ENCODE data around the gene KCNB1.

Gene KCNB1

DNA sequence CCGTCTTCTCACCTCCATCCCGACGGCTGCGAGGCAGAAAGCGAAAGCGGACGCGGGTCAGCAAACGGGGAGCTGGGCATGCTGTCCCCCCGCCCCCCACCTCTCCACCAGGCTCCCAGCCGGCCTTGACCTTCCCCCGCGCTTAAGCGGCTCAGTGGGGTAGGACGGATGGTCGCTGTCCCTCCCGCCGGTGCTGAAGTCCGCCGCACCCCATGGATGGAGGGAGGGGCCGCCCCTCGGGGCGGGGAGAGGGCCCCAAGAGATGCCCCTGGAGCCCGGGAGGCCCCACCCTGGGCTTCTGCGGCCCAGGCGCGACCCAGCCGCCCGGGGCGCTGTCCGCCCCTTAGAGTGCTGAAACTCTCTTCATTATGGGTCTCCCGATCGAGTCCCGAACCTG is at the start of gene KCNB1:
Gene KCNB1 (minus strand): TSS at position 48 of the 397 bp plus-strand sequence. CDS start 188 bp downstream, outside the sequence.
- DNase-seq = peak in 27 of 51 donors; percentile 4 to 51 (median 17)

DNA sequence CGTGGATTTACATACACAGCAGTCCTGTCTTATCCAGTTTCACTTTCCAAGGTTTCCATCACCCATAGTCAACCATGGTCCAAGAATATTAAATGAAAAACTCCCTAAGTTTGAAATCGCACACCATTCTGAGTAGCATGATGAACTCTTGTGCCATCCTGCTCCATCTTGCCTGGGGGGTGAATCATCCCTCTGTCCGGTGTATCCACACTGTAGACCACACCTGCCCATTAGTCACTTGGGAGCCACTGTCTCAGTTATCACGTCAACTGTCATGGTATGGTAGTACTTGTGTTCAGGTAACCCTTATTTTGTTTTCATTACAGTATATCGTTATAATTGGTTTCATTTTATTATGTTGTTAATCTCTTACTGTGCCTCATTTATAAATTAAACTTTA is 47.0 kb upstream of the KCNB1 start:
- DNase-seq = no peak

- DNase-seq = no peak
These were observed 44.1 kb upstream of the KCNB1 start for GRCh38 chr20:49526568-49526967.

DNA sequence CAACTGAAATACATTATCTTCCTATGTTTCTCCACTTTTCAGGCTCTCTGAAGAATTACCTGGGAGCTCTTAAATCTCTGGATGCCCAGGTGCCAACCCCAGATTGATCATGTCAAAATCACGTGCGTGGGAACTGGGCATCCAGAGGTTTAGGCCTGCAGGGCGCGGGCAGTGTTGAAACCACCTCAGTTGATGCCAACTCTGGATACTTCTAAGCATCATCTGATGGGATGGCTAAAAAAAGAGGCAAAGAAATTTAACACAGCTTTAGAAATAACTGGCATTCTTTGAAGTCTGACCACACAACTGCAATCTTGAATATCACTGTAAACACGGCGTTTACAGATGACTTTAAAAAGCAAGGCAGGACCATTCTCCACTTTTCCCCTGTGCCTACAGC is 43.6 kb upstream of the KCNB1 start:
- DNase-seq = no peak

- no peak for DNase-seq
These were observed 41.4 kb upstream of the KCNB1 start for GRCh38 chr20:49523767-49524360.

DNA sequence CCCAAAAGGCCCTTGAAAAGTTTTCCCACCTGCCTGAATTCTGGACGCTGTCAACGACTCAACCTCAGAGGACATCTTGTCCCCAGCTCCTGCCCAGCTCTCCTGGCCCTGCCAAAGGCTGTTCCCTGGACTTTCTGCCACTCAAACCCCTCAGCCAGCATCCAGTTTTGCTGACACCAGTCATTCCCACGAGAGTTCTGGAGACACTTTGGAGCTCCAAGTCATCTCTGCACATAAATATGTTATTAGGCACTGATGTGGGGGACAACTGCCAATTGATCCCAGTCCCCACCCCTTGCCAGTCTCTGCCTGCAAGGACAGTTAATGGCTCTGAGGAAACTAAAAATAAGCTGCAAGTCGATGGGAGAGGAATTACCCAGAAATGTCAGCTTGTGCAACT is 38.9 kb upstream of the KCNB1 start:
- DNase-seq = no peak

DNA sequence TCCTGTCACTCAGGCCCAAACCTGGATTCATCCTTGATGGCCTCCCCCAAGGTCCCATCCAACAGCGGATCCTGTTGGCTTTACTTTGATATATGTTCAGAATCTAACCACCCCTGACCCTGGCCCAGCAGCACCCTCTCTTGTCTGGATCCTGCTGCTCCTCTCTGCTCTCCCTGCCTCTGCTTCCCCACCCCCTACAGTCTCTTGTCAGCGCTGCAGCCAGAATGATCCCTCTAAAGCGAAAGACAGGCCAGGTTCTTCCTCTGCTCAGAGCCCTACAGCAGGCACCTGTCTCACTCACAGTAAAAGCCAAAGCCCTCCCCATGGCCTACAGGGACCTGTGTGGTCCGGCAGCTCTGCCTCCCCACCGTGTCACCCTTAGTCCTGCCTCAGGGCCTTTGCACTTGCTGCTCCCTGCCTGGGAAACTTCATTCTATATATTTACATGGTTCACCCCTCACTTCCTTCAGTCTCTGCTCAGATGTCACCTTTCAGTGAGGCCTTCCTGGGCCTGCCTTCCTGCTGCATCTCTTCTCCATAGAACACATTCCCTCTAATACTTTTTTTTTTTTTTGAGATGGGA is 37.4 kb upstream of the KCNB1 start:
- no peak for DNase-seq

DNA sequence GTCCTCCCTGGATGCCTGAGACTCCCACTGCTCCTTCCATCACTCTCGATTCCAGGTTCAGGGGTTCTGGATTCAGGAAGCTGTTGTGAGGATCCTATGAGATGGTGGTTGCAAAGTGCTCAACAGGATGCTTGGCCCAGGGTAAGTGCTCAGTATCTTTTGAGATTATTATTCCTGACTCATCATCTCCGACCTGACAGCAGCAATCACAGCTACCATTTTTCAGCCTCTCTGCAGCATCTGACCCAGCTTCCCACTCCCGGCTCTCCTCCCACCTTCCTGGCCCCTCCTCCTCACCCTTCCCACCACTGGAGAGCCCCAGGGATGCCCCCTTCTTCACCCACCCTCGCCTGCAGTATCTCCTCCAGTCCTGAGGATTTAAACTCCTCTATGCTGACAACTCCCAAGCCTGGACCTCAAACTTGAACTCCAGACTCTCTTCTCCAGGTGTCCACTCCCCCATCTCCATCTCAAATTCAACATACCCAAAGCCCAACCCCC is 36.8 kb upstream of the KCNB1 start:
- no peak for DNase-seq

DNA sequence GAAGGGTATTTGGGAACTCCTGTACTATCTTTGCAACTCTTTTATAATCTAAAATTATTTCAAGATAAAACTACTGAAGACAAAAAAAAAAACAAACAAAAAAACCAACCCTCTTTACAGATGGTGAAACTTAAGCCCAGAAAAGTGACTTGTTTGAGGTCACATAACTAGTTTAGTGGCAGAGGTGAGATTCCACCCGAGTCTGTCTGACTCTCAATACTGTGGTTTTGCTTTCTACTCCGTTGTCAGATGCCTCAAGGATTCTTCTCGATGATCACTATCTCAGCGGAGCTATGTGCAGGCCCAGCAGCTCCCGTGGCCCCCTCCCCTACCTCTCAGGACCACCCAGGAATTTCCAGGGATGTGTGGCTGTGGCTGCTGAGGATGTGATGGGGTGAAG is 36.1 kb upstream of the KCNB1 start:
- no peak for DNase-seq

GRCh38 chr20:49517805-49518100 is 35.3 kb upstream of the KCNB1 start:
- no peak for DNase-seq

- DNase-seq = no peak
These were observed 34.7 kb upstream of the KCNB1 start for GRCh38 chr20:49516916-49517804.

- no peak for DNase-seq
These were observed 33.1 kb upstream of the KCNB1 start for GRCh38 chr20:49515586-49515985.

- DNase-seq = no peak
These were observed 31.0 kb upstream of the KCNB1 start for GRCh38 chr20:49513517-49513916.

DNA sequence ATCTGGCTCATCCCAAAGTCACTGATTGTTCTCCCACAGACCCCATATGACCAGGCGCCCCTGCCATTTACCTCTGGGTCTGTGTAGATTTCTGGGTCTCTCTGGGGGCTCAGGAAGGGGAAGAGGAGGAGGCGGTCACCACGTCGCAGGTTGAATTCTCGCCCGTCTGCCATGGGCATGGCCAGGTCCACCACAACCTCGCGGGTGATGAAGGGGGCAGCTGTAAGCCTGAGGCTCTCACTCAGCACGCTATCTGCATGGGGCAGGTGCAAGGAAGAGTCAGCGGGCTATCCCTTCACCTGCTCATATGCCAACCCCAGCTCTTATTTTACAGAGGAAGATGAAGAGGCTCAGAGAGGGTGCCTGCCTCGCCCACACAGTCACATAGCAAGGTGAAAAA is 30.5 kb upstream of the KCNB1 start:
- DNase-seq = no peak

DNA sequence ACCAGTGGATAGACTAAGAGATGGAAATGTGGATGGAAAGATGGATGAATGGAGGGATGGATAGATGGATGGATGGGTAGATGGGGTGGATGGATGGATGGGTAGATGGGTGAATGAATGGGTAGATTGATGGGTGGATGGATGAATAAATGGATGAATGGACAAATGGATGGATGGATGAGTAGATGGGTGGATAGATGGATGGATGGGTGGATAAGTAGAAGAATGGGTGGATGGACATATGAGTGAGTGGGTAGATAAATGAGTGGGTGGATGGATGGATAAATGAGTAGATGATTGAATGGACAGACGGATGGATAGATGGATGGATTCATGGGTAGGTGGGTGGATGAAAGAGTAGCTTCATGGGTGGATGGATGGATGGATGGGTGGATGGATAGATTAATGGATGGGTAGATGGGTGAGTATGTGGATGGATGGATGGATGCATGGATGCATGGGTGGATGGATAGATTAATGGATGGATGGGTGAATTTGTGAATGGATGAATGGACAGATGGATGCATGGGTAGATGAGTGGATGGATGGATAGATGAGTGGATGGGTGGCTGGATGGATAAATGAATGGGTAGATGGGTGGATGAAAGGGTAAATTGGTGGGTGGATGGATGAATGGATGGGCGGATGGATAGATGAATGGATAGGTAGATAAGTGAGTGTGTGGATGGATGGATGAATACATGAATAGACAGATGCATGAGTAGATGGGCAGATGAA is 29.5 kb upstream of the KCNB1 start:
- no peak for DNase-seq

- DNase-seq = no peak
These were observed 28.2 kb upstream of the KCNB1 start for GRCh38 chr20:49510562-49511122.

DNA sequence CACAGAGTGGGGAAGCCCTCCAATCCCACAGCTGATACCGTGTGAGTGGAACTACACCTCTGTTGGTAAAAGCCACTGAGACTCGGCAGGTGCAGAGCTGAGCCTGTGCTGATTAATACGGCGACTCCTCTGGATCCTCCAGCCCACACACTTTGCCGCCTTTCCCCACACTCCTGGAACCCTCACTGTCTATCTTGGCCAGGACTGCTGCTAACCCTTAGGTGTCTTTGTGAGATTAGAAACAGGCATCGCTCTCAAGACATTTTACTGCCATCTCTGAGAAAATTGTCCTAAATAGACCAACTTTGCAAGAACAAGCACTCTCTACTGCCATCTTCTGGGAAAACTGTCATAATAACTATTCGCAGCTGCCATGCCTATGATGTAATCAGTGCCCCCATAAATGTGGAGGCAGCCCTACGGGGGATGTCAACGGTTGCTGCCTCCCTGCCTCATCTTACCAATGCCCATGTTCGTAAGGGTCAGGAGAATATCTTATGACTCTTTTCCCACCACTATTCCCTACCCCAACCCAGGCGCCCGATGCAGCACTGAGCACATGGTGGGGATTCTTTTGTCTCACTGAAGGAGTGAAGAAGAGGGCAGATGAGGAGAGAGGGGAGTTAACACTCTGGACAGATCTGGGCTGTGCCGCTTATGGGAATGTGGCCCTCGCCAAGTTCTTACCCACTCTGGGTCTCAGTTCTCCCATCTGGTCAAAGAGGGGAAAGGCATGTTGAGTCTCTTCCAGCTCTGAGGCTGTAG is 26.1 kb upstream of the KCNB1 start:
- peak in 9 of 51 donors; percentile 3 to 58 (median 12) for DNase-seq

DNA sequence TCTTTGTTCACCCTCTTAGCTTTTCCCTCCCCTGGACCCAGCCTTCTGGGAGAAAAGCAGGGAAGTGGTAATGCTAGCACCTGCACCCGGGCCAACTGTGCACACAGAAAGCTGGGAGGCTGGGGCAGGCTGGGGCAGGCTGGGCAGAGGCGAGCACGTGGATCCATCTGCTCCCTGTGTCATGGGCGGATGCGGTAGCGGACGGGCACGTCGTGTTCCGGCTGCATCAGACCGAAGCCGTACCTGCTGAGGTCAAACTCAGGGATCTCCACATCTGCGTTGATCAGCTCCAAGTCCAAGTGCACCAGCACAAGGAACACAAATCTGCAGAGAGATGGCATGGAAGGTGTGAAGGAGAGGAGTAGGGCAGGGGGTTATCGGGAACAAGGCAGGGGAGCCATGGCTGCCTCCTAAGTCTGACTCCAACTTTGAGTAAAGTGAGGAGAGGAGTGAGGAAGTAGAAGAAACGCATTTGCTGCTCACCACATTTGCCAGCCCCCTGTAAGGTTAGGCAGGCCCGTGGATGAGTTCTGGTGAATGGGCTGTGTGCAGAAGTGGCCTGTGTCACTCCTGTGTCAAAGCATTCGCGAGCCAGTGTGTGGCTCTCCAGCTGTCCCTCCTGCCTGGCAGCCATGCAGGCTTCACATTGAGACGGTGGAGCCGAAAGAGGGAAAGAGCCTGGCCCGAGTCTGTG is 25.4 kb upstream of the KCNB1 start:
- peak in 2 of 51 donors; percentile 6 to 36 for DNase-seq

DNA sequence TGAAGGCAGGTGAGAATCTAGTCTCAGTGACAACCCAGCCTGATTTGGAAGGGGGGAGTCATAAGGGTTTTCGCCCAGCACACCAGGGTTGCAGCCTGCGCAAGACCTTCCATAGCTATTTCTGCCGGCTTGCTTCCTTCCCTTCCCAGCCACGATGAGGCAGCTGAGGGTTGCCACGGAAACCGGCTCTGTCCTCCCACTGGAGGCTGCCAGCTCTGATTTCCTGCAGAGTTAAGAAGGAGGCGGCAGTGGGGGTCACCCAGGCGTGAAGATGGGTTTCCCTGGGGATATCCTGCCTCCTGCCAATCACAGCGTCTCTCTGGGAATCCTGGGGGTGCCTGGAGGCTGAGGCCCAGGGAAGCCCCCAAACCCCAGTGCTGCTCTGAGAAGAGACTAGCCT is 23.1 kb upstream of the KCNB1 start:
- DNase-seq = peak in 35 of 51 donors; percentile 1 to 84 (median 48)

DNA sequence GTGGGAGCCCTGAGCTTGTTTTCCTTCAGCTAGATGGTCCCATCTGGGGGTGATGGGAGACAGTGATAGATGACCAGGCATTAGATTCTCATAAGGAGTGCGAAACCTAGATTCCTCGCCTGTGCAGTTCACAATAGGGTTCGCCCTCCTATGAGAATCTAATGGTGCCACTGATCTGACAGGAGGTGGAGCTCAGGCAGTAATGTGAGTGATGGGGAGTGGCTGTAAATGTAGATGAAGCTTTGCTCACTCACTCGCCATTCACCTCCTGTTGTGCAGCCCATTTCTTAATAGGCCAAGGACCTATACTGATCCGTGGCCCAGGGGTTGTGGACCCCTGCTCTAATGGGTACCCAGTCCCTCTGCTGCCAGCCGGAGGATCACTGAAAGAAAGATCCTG is 20.7 kb upstream of the KCNB1 start:
- DNase-seq = no peak
